GM10847 (cell line): ENCODE data around the gene NPHP3.

Experiments used
- POLR2A ChIP-seq: IDR thresholded peaks from 2 replicates; pipeline ENCODE4 v1.6.1; 2011; ENCODE audit not compliant: insufficient read length; ENCODE audit errors: extremely low read depth

The NPHP3 gene

DNA sequence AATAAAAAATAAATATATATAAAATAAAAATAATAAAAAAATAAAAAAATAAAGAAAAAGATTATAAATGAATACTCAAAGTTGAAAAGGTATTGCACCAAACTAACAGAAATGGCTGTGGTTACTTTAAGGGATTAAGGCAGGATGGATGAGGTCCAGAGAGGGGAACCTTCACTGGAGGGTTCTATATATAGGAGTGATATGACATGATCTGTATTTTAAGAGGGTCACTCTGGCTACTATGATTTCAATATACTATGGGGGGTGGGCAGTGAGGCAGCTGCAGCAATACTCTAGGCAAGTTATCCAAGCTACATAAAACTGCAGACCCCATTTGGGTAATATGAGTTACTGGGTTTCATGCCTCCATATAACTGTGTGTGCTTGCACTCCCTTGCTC lies 87.2 kb downstream of the NPHP3 start:
- no peak for TF ChIP-seq POLR2A
